A673 (cell line): ENCODE data around the gene PVR. TPM values are rescaled to one million over a fixed set of nuclear protein-coding genes. Genes with fewer than 3 reads are reported as not detected.

ENCODE experiments used
- BruUV-seq: library from RNA; stranded (reverse); fragments of 400-500 nt; replicated peaks from 2 replicates; lab custom pipeline; 2021; lab: Mats Ljungman, UMichigan
- CTCF ChIA-PET: fragments of 300-600 bp; sonication (Branson Sonifier 250); formaldehyde crosslinking; loops from one replicate; lab custom pipeline; 2022; ENCODE audit warnings: antibody characterized with exemption; lab: Charles Lee
- POLR2A ChIA-PET: fragments of 300-600 bp; sonication (Branson Sonifier 250); formaldehyde crosslinking; loops from one replicate; lab custom pipeline; 2022; ENCODE audit warnings: antibody characterized with exemption; ENCODE audit not compliant: low non-redundant PET; lab: Charles Lee
- DNase-seq: peaks from one replicate; pipeline ENCODE4 v3.0.0-alpha.2; 2015; ENCODE audit warnings: low spot score
- H3K27ac ChIP-seq: fragments of 200-600 bp; sonication (generic); 2 replicates; pipeline ENCODE4 v1.5.1; 2016; ENCODE audit warnings: mixed run types, low read depth, mild to moderate bottlenecking, mixed read lengths, antibody characterized with exemption, low read length; ENCODE audit not compliant: poor library complexity, severe bottlenecking
- H3K27me3 ChIP-seq: fragments of 200-600 bp; sonication (generic); replicated peaks from 2 replicates; pipeline ENCODE4 v1.6.1; 2017; ENCODE audit warnings: mixed run types, low read depth, mild to moderate bottlenecking, mixed read lengths, antibody characterized with exemption, low read length; ENCODE audit not compliant: insufficient read depth, poor library complexity
- H3K36me3 ChIP-seq: fragments of 200-600 bp; sonication (generic); 2 replicates; pipeline ENCODE4 v1.6.1; 2016; ENCODE audit warnings: mixed run types, mild to moderate bottlenecking, mixed read lengths, antibody characterized with exemption, low read length; ENCODE audit not compliant: insufficient read depth, poor library complexity, severe bottlenecking
- H3K4me1 ChIP-seq: fragments of 200-600 bp; sonication (generic); 2 replicates; pipeline ENCODE4 v1.6.1; 2017; ENCODE audit warnings: mixed run types, mild to moderate bottlenecking, mixed read lengths, antibody characterized with exemption, low read length; ENCODE audit not compliant: insufficient read depth, poor library complexity, severe bottlenecking
- H3K4me3 ChIP-seq: fragments of 200-600 bp; sonication (generic); 2 replicates; pipeline ENCODE4 v1.5.1; 2016; ENCODE audit warnings: low read depth, mixed run types, mild to moderate bottlenecking, mixed read lengths, low read length; ENCODE audit not compliant: poor library complexity, severe bottlenecking
- H3K9me3 ChIP-seq: fragments of 200-600 bp; sonication (generic); 2 replicates; pipeline ENCODE4 v1.6.1; 2016; ENCODE audit warnings: mixed run types, low read depth, mild to moderate bottlenecking, mixed read lengths, antibody characterized with exemption, low read length; ENCODE audit not compliant: poor library complexity, severe bottlenecking
- CTCF ChIP-seq: fragments of 300-800, 200-600 bp; sonication (generic); conservative IDR thresholded peaks from 2 replicates; pipeline ENCODE4 v1.5.1; 2017; ENCODE audit warnings: low read depth, mild to moderate bottlenecking, antibody characterized with exemption, low read length, moderate library complexity, mixed read lengths
- EZH2 ChIP-seq: fragments of 200-600 bp; sonication (generic); IDR thresholded peaks from 2 replicates; pipeline ENCODE4 v1.6.1; 2017; ENCODE audit warnings: borderline replicate concordance, low read depth, mild to moderate bottlenecking, mixed read lengths, antibody characterized with exemption, low read length; ENCODE audit not compliant: poor library complexity, severe bottlenecking
- intact Hi-C: fragments of 100-400 bp; cut with micrococcal nuclease; formaldehyde crosslinking; loops from one replicate; pipeline ENCODE4 v1.10.0; 2022; ENCODE audit not compliant: unreplicated experiment
- total RNA-seq: library from RNA; stranded (reverse); gene quantifications from 2 replicates; pipeline ENCODE4 v1.2.3, GENCODE V29; 2021

The PVR gene
- total RNA-seq, 1 experiment from 2014 or later, result 29.5 TPM

GRCh38 chr19:44637390-44637764 lies 6.3 kb upstream of the PVR start:
- no peak for TF ChIP-seq EZH2
- TF ChIP-seq CTCF, result no peak
- DNase-seq, result no peak
- Histone ChIP-seq H3K27ac (no peak overlapping the region), H3K4me1 (peaks cover 3% of the 10 kb centered on the region), H3K36me3 (no peaks in the 10 kb centered on the region), H3K27me3 (no peaks in the 10 kb centered on the region), H3K9me3 (no peaks in the 10 kb centered on the region), H3K4me3 (no peak overlapping the region)
- ChIA-PET CTCF (no interaction called here), POLR2A (no interaction called here)
- BruUV-seq, result no TSS peak
- intact Hi-C loops, result no loop called here

- Histone ChIP-seq H3K4me3 (no peak overlapping the region), H3K27ac (no peak overlapping the region), H3K9me3 (no peaks in the 10 kb centered on the region), H3K36me3 (no peaks in the 10 kb centered on the region), H3K4me1 (no peaks in the 10 kb centered on the region), H3K27me3 (no peaks in the 10 kb centered on the region)
- no peak for DNase-seq
- no TSS peak for BruUV-seq
- POLR2A ChIA-PET, result no interaction called here
- CTCF ChIA-PET, result no interaction called here
- intact Hi-C loops, result no loop called here
- TF ChIP-seq EZH2 (no peak), CTCF (no peak)
These were observed 3.2 kb upstream of the PVR start for GRCh38 chr19:44640518-44640917.

- no peak for DNase-seq
- no peaks in the 10 kb centered on the region for H3K27me3 ChIP-seq
- intact Hi-C loops, result no loop called here
- CTCF ChIA-PET, result no interaction called here
- H3K4me3 ChIP-seq, result no peak overlapping the region
- no peaks in the 10 kb centered on the region for H3K9me3 ChIP-seq
- no TSS peak for BruUV-seq
- H3K4me1 ChIP-seq, result no peaks in the 10 kb centered on the region
- no peak overlapping the region for H3K27ac ChIP-seq
- TF ChIP-seq CTCF (no peak), EZH2 (no peak)
- POLR2A ChIA-PET, result no interaction called here
- H3K36me3 ChIP-seq, result no peaks in the 10 kb centered on the region
These were observed 2.0 kb upstream of the PVR start for GRCh38 chr19:44641501-44642265.
